ENCODE measurements around the gene ABHD3.

ABHD3 gene

GRCh38 chr18:21704603-21705364 lies at the start of gene ABHD3:
ABHD3 (minus strand) TSS chr18:21704774; CDS start chr18:21704665, 109 bp downstream.
- H3K4me3 ChIP-seq (ENCODE audit: low read depth, low read length), result peak within 1 kb of the TSS; percentile 81
- TF ChIP-seq CTCF (IDR thresholded peaks at IDR 0.05; ENCODE audit: low read depth, low read length), result peak; percentile 26
- in situ Hi-C loops (cut with HindIII; ENCODE audit: low sequenced_read_pairs), result no loop called here
- DNase-seq (ENCODE audit: low read depth, low spot score), result peak; percentile 92

GRCh38 chr18:21747764-21748693 lies 43.5 kb upstream of the ABHD3 start:
- no peak for TF ChIP-seq CTCF (IDR thresholded peaks at IDR 0.05; ENCODE audit: low read depth, low read length)
- in situ Hi-C loops (cut with HindIII; ENCODE audit: low sequenced_read_pairs), result no loop called here
- DNase-seq (ENCODE audit: low read depth, low spot score), result no peak
- H3K4me3 ChIP-seq (ENCODE audit: low read depth, low read length), result no peak overlapping the region

- no peak overlapping the region for H3K4me3 ChIP-seq (ENCODE audit: low read depth, low read length)
- no peak for DNase-seq (ENCODE audit: low read depth, low spot score)
- in situ Hi-C loops (cut with HindIII; ENCODE audit: low sequenced_read_pairs), result no loop called here
- no peak for TF ChIP-seq CTCF (IDR thresholded peaks at IDR 0.05; ENCODE audit: low read depth, low read length)
Measured at GRCh38 chr18:21747268-21747667, 42.7 kb upstream of the ABHD3 start.

- in situ Hi-C loops (cut with HindIII; ENCODE audit: low sequenced_read_pairs), result no loop called here
- DNase-seq (ENCODE audit: low read depth, low spot score), result no peak
- no peak for TF ChIP-seq CTCF (IDR thresholded peaks at IDR 0.05; ENCODE audit: low read depth, low read length)
- H3K4me3 ChIP-seq (ENCODE audit: low read depth, low read length), result no peak overlapping the region
Measured at GRCh38 chr18:21745231-21745630, 40.7 kb upstream of the ABHD3 start.

- in situ Hi-C loops (cut with HindIII; ENCODE audit: low sequenced_read_pairs), result no loop called here
- DNase-seq (ENCODE audit: low read depth, low spot score), result no peak
- H3K4me3 ChIP-seq (ENCODE audit: low read depth, low read length), result no peak overlapping the region
- no peak for TF ChIP-seq CTCF (IDR thresholded peaks at IDR 0.05; ENCODE audit: low read depth, low read length)
Measured at GRCh38 chr18:21743166-21743832, 38.7 kb upstream of the ABHD3 start.

GRCh38 chr18:21742315-21742687 lies 37.7 kb upstream of the ABHD3 start:
- no peak for DNase-seq (ENCODE audit: low read depth, low spot score)
- TF ChIP-seq CTCF (IDR thresholded peaks at IDR 0.05; ENCODE audit: low read depth, low read length), result no peak
- H3K4me3 ChIP-seq (ENCODE audit: low read depth, low read length), result peak overlapping the region; percentile 83
- in situ Hi-C loops (cut with HindIII; ENCODE audit: low sequenced_read_pairs), result no loop called here

Measured in astrocyte of the spinal cord (primary cell).